Panc1 (cell line): ENCODE data around the gene CACUL1. TPM values are rescaled to one million over a fixed set of nuclear protein-coding genes. Genes with fewer than 3 reads are reported as not detected.
"Not testable (repeated sequence)": the region's sequence is repeated elsewhere in the genome, so short reads cannot be mapped to it uniquely, and the experiment has no call there.

Source experiments
- ATAC-seq: fragments of 200-7000 bp; cut with Tn5 transposase; 2 replicates; pipeline ENCODE4 v1.9.1; 2020; ENCODE audit warnings: mild to moderate bottlenecking, moderate library complexity
- BruUV-seq: library from RNA; stranded (reverse); fragments of 400-500 nt; replicated peaks from 2 replicates; lab custom pipeline; 2021; lab: Mats Ljungman, UMichigan
- CTCF ChIA-PET: fragments of 300-600 bp; sonication (Branson Sonifier 250); formaldehyde crosslinking; loops from one replicate; lab custom pipeline; 2022; ENCODE audit warnings: antibody characterized with exemption; lab: Charles Lee
- POLR2A ChIA-PET: fragments of 300-600 bp; sonication (Branson Sonifier 250); formaldehyde crosslinking; loops from one replicate; lab custom pipeline; 2022; ENCODE audit warnings: antibody characterized with exemption; lab: Charles Lee
- DNase-seq: peaks from one replicate; pipeline ENCODE4 v3.0.0-alpha.2; 2010; ENCODE audit warnings: low read depth, low spot score
- H3K27ac ChIP-seq: 2 replicates; pipeline ENCODE4 v1.5.1; 2011; ENCODE audit warnings: mild to moderate bottlenecking, low read length, inconsistent platforms
- H3K27me3 ChIP-seq: fragments of 200-500 bp; sonication (Bioruptor generic); 2 replicates; pipeline ENCODE4 v1.6.0; 2014; ENCODE audit warnings: low read length, inconsistent platforms; ENCODE audit not compliant: control insufficient read depth, insufficient read depth
- H3K36me3 ChIP-seq: fragments of 200-500 bp; sonication (Bioruptor generic); 2 replicates; pipeline ENCODE4 v1.5.1; 2014; ENCODE audit warnings: inconsistent platforms, mild to moderate bottlenecking, low read length, moderate library complexity; ENCODE audit not compliant: control insufficient read depth, insufficient read depth
- H3K4me1 ChIP-seq: 2 replicates; pipeline ENCODE4 v1.5.1; 2011; ENCODE audit warnings: inconsistent platforms, mild to moderate bottlenecking, low read length, moderate library complexity; ENCODE audit not compliant: control insufficient read depth, insufficient read depth
- H3K4me3 ChIP-seq, 2 experiments: 2 replicates each; pipeline ENCODE4 v1.5.1; 2011 to 2012; ENCODE audit warnings: low read depth in 2 of 2, low read length in 2 of 2, mild to moderate bottlenecking in 2 of 2, inconsistent platforms in 1 of 2, moderate library complexity in 1 of 2
- H3K9me3 ChIP-seq: fragments of 200-500 bp; sonication (Bioruptor generic); 2 replicates; pipeline ENCODE4 v1.5.1; 2014; ENCODE audit warnings: low read depth, mild to moderate bottlenecking, inconsistent platforms, low read length, moderate library complexity; ENCODE audit not compliant: control insufficient read depth, insufficient read depth
- POLR2AphosphoS5 ChIP-seq: IDR thresholded peaks from 2 replicates; pipeline ENCODE4 v1.6.1; 2012; ENCODE audit warnings: mild to moderate bottlenecking, low read depth, low read length, moderate library complexity
- SIN3A ChIP-seq: IDR thresholded peaks from 2 replicates; pipeline ENCODE4 v1.6.1; 2012; ENCODE audit warnings: low read depth, mild to moderate bottlenecking, low read length, moderate library complexity, borderline replicate concordance; ENCODE audit not compliant: insufficient read depth
- TCF7L2 ChIP-seq: IDR thresholded peaks from 2 replicates; pipeline ENCODE4 v1.6.1; 2011; ENCODE audit warnings: mild to moderate bottlenecking, low read depth, low read length, inconsistent platforms
- in situ Hi-C: cut with HindIII; loops from 2 replicates; pipeline ENCODE4 v1.10.0; 2016; ENCODE audit warnings: low sequenced_read_pairs, low pct_unique_long_range_greater_than_20kb
- intact Hi-C: fragments of 100-400 bp; cut with micrococcal nuclease; formaldehyde crosslinking; loops from one replicate; pipeline ENCODE4 v1.10.0; 2022; ENCODE audit not compliant: unreplicated experiment
- total RNA-seq: library from RNA; stranded (reverse); gene quantifications from one replicate; pipeline ENCODE4 v1.2.1, GENCODE V29; 2021; ENCODE audit not compliant: unreplicated experiment
- TF ChIP-seq, protein P1 (sequence below), 2 experiments: IDR thresholded peaks; 2 replicates each; pipeline ENCODE4 v1.6.1; 2011 to 2012; ENCODE audit warnings: low read depth in 2 of 2, control low read depth in 1 of 2, low read length in 1 of 2, mild to moderate bottlenecking in 1 of 2, moderate library complexity in 1 of 2; ENCODE audit not compliant: insufficient read depth in 1 of 2
- TF ChIP-seq, protein P2 (sequence below): fragments of 450-650 bp; IDR thresholded peaks from 2 replicates; pipeline ENCODE4 v1.5.1; 2017; ENCODE audit warnings: mild to moderate bottlenecking

Gene CACUL1
- total RNA-seq, 1 experiment from 2014 or later = 44.1 TPM

DNA sequence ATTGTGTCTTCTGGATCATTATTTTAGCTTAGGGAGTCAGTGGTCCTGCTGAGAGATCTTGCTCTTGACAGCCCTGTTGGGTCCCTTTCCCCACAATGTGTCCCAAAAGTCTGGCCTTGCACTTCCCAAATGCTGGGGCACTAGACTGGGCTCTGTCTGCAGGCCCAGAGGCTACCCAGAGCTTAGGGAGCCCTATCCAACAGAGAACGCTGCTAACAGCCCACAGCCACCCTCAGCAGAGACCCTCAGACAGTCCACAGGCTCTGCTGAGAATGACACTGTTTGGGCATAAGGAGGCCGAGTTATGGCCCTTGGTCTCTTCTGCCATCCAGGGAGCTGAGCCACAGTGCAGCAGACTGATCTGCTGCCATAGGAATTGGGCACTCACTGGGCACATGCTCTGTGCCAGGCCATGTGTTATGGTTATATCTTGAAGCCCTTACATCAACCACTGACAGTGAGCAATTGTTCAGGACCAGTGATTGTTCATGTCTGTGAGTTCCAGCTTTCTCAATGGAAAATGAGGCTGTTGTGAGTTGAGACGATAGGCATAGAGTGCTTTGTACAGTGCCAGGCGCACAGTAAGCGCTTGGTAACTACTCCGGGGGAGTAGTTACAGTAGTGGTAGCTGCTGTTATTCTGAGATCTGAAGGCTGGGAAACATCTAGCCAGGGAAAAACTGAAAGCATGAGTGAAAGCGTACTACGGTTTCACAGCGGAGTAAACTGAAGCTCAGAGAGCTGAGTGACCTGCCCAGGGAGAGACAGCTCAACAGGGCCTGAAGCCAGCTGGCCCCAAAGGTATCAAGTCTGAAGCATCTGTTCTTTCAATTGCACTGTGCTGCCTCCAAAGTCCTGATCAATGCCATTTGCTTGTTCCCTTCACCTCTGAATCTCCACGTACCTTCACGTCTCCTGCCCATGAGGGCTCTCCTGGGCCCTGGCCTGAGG lies 81.7 kb downstream of the CACUL1 start:
- in situ Hi-C loops = no loop called here
- no peaks in the 10 kb centered on the region for H3K4me1 ChIP-seq
- no peaks in the 10 kb centered on the region for H3K27me3 ChIP-seq
- ChIA-PET CTCF (interaction anchor here (0.6 kb wide), 1 partner anchor 131 kb away, joined by 6 read pairs; no protein-coding TSS in a partner anchor), POLR2A (interaction anchor here (0.5 to 0.6 kb wide), 2 partner anchors 53 to 94 kb away, joined by 4 to 10 read pairs; no protein-coding TSS in a partner anchor)
- H3K36me3 ChIP-seq = no peaks in the 10 kb centered on the region
- ATAC-seq (no peak), DNase-seq (no peak)
- no peak for TF ChIP-seq SIN3A
- TF ChIP-seq, protein P1, sequence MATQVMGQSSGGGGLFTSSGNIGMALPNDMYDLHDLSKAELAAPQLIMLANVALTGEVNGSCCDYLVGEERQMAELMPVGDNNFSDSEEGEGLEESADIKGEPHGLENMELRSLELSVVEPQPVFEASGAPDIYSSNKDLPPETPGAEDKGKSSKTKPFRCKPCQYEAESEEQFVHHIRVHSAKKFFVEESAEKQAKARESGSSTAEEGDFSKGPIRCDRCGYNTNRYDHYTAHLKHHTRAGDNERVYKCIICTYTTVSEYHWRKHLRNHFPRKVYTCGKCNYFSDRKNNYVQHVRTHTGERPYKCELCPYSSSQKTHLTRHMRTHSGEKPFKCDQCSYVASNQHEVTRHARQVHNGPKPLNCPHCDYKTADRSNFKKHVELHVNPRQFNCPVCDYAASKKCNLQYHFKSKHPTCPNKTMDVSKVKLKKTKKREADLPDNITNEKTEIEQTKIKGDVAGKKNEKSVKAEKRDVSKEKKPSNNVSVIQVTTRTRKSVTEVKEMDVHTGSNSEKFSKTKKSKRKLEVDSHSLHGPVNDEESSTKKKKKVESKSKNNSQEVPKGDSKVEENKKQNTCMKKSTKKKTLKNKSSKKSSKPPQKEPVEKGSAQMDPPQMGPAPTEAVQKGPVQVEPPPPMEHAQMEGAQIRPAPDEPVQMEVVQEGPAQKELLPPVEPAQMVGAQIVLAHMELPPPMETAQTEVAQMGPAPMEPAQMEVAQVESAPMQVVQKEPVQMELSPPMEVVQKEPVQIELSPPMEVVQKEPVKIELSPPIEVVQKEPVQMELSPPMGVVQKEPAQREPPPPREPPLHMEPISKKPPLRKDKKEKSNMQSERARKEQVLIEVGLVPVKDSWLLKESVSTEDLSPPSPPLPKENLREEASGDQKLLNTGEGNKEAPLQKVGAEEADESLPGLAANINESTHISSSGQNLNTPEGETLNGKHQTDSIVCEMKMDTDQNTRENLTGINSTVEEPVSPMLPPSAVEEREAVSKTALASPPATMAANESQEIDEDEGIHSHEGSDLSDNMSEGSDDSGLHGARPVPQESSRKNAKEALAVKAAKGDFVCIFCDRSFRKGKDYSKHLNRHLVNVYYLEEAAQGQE (IDR thresholded peaks at IDR 0.05; ENCODE audit: insufficient read depth in 1 of 2, low read depth in 2 of 2, low read length in 1 of 2) = no peak
- no peak for TF ChIP-seq POLR2AphosphoS5
- TF ChIP-seq, protein P2, sequence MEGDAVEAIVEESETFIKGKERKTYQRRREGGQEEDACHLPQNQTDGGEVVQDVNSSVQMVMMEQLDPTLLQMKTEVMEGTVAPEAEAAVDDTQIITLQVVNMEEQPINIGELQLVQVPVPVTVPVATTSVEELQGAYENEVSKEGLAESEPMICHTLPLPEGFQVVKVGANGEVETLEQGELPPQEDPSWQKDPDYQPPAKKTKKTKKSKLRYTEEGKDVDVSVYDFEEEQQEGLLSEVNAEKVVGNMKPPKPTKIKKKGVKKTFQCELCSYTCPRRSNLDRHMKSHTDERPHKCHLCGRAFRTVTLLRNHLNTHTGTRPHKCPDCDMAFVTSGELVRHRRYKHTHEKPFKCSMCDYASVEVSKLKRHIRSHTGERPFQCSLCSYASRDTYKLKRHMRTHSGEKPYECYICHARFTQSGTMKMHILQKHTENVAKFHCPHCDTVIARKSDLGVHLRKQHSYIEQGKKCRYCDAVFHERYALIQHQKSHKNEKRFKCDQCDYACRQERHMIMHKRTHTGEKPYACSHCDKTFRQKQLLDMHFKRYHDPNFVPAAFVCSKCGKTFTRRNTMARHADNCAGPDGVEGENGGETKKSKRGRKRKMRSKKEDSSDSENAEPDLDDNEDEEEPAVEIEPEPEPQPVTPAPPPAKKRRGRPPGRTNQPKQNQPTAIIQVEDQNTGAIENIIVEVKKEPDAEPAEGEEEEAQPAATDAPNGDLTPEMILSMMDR = no peak
- no peak for TF ChIP-seq TCF7L2
- no peak overlapping the region for H3K4me3 ChIP-seq
- no TSS peak for BruUV-seq
- no peaks in the 10 kb centered on the region for H3K9me3 ChIP-seq
- intact Hi-C loops = no loop called here
- no peak overlapping the region for H3K27ac ChIP-seq

DNA sequence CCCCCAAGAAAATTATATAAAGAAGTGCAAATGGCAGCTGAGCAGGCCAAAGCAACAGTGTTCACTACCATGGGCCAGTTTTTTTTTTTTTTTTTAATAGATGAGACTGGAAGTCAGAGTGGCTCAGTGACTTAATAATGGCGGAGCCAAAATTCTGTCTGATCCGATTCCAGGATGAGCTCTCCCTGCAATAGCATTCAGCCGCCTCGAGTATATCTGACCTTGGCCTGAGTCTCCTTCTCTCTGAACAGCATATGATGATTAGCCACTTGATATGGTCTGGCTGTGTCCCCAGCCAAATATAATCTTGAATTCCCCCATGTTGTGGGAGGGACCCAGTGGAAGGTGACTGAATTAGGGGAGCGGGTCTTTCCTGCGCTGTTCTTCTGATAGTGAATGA lies 82.6 kb downstream of the CACUL1 start:
- in situ Hi-C loops = no loop called here
- H3K36me3 ChIP-seq = no peaks in the 10 kb centered on the region
- no peak overlapping the region for H3K4me3 ChIP-seq
- DNase-seq = no peak
- H3K9me3 ChIP-seq = no peaks in the 10 kb centered on the region
- no peak for TF ChIP-seq SIN3A
- TF ChIP-seq, protein P1 (IDR thresholded peaks at IDR 0.05; ENCODE audit: insufficient read depth in 1 of 2, low read depth in 2 of 2, low read length in 1 of 2) = no peak
- TF ChIP-seq POLR2AphosphoS5 = no peak
- TF ChIP-seq, protein P2 = no peak
- TF ChIP-seq TCF7L2 = no peak
- BruUV-seq = no TSS peak
- ChIA-PET CTCF (interaction anchor here (0.6 kb wide), 1 partner anchor 132 kb away, joined by 6 read pairs; no protein-coding TSS in a partner anchor), POLR2A (interaction anchor here (0.6 kb wide), 1 partner anchor 54 kb away, joined by 4 read pairs; no protein-coding TSS in a partner anchor)
- H3K27me3 ChIP-seq = no peaks in the 10 kb centered on the region
- intact Hi-C loops = no loop called here
- H3K27ac ChIP-seq = no peak overlapping the region
- no peaks in the 10 kb centered on the region for H3K4me1 ChIP-seq
- no peak for ATAC-seq

DNA sequence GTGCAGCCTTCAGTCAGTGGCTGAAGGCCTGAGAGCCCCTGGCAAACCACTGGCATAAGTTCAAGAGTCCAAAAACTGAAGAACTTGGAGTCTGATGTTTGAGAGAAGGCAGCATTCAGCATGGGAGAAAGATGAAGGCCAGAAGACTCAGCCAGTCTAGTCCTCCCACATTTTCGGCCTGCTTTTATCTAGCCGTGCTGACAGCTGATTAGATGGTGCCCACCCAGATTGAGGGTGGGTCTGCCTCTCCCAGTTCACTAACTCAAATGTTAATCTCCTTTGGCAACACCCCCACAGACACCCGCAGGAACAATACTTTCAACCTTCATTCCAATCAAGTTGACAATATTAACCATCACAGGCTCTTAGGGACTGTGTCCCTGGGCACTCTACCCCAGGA lies 83.5 kb downstream of the CACUL1 start:
- BruUV-seq, CTCF ChIA-PET, DNase-seq, POLR2A ChIA-PET, H3K27me3 ChIP-seq, H3K4me1 ChIP-seq, H3K9me3 ChIP-seq, intact Hi-C loops, ATAC-seq, H3K27ac ChIP-seq, H3K36me3 ChIP-seq, in situ Hi-C loops, H3K4me3 ChIP-seq: not testable (repeated sequence)
